H9 (cell line): ENCODE measurements around the gene GRID2. TPM values are rescaled to one million over a fixed set of nuclear protein-coding genes. Genes with fewer than 3 reads are reported as not detected.

Source experiments
- DNase-seq: peaks from one replicate; pipeline ENCODE4 v3.0.0-alpha.2; 2017
- H2AFZ ChIP-seq: one replicate; pipeline ENCODE4 v1.6.1; 2013; ENCODE audit warnings: mild to moderate bottlenecking, low read length, control low read depth, moderate library complexity
- H2AK5ac ChIP-seq: 2 replicates; pipeline ENCODE4 v1.6.1; 2013; ENCODE audit warnings: low read length, control low read depth, mixed read lengths; ENCODE audit not compliant: insufficient read length
- H2BK120ac ChIP-seq: one replicate; pipeline ENCODE4 v1.6.1; 2013; ENCODE audit warnings: low read depth, mild to moderate bottlenecking, low read length, control low read depth, inconsistent platforms; ENCODE audit not compliant: poor library complexity, severe bottlenecking
- H2BK12ac ChIP-seq: 2 replicates; pipeline ENCODE4 v1.6.1; 2013; ENCODE audit warnings: low read length, control low read depth, mixed read lengths, low read depth; ENCODE audit not compliant: insufficient read length
- H2BK15ac ChIP-seq: 2 replicates; pipeline ENCODE4 v1.6.1; 2013; ENCODE audit warnings: low read depth, low read length, control low read depth
- H2BK20ac ChIP-seq: one replicate; pipeline ENCODE4 v1.6.1; 2013; ENCODE audit warnings: low read depth, mild to moderate bottlenecking, low read length, control low read depth, inconsistent platforms; ENCODE audit not compliant: poor library complexity, severe bottlenecking
- H2BK5ac ChIP-seq: 2 replicates; pipeline ENCODE4 v1.6.1; 2013; ENCODE audit warnings: low read length, control low read depth, mixed read lengths; ENCODE audit not compliant: insufficient read length
- H3K14ac ChIP-seq: 2 replicates; pipeline ENCODE4 v1.6.1; 2013; ENCODE audit warnings: low read length, control low read depth; ENCODE audit not compliant: insufficient read depth
- H3K18ac ChIP-seq: 2 replicates; pipeline ENCODE4 v1.6.1; 2013; ENCODE audit warnings: low read depth, mild to moderate bottlenecking, mixed read lengths, low read length, control low read depth; ENCODE audit not compliant: insufficient read length
- H3K23ac ChIP-seq: 2 replicates; pipeline ENCODE4 v1.6.1; 2013; ENCODE audit warnings: low read length, control low read depth, mixed read lengths, low read depth; ENCODE audit not compliant: insufficient read length
- H3K23me2 ChIP-seq: 2 replicates; pipeline ENCODE4 v1.6.1; 2013; ENCODE audit warnings: low read depth, mild to moderate bottlenecking, mixed read lengths, low read length, control low read depth; ENCODE audit not compliant: insufficient read length, poor library complexity, severe bottlenecking
- H3K27ac ChIP-seq: 2 replicates; pipeline ENCODE4 v1.5.1; 2013; ENCODE audit warnings: low read length, control low read depth, mixed read lengths, low read depth; ENCODE audit not compliant: insufficient read length
- H3K27me3 ChIP-seq: 2 replicates; pipeline ENCODE4 v1.6.1; 2013; ENCODE audit warnings: low read length, control low read depth, inconsistent platforms; ENCODE audit not compliant: insufficient read depth
- H3K4ac ChIP-seq: 2 replicates; pipeline ENCODE4 v1.6.1; 2013; ENCODE audit warnings: low read depth, mild to moderate bottlenecking, control low read depth, inconsistent platforms, low read length, moderate library complexity
- H3K4me1 ChIP-seq: 2 replicates; pipeline ENCODE4 v1.6.1; 2013; ENCODE audit warnings: low read length, control low read depth, inconsistent platforms; ENCODE audit not compliant: insufficient read depth
- H3K4me2 ChIP-seq: 2 replicates; pipeline ENCODE4 v1.6.1; 2013; ENCODE audit warnings: low read length, control low read depth, mixed read lengths; ENCODE audit not compliant: insufficient read length, insufficient read depth
- H3K56ac ChIP-seq: 2 replicates; pipeline ENCODE4 v1.6.1; 2013; ENCODE audit warnings: low read depth, mild to moderate bottlenecking, mixed read lengths, low read length, control low read depth; ENCODE audit not compliant: insufficient read length
- H3K79me1 ChIP-seq: 2 replicates; pipeline ENCODE4 v1.6.1; 2013; ENCODE audit warnings: low read depth, mild to moderate bottlenecking, moderate library complexity, low read length, control low read depth, inconsistent platforms; ENCODE audit not compliant: insufficient read depth, poor library complexity, severe bottlenecking
- H3K79me2 ChIP-seq: 2 replicates; pipeline ENCODE4 v1.6.1; 2013; ENCODE audit warnings: low read length, control low read depth, inconsistent platforms; ENCODE audit not compliant: insufficient read depth
- H3K9ac ChIP-seq: 2 replicates; pipeline ENCODE4 v1.6.1; 2013; ENCODE audit warnings: low read length, control low read depth, mixed read lengths; ENCODE audit not compliant: insufficient read length; ENCODE audit errors: extremely low read depth
- H3K9me3 ChIP-seq: one replicate; pipeline ENCODE4 v1.6.1; 2013; ENCODE audit warnings: low read depth, low read length, inconsistent platforms; ENCODE audit not compliant: control insufficient read depth
- H3T11ph ChIP-seq: one replicate; pipeline ENCODE4 v1.6.1; 2013; ENCODE audit warnings: mild to moderate bottlenecking, low read length, control low read depth, inconsistent platforms
- H4K20me1 ChIP-seq: one replicate; pipeline ENCODE4 v1.6.1; 2013; ENCODE audit not compliant: control insufficient read depth, insufficient read length, insufficient read depth
- H4K5ac ChIP-seq: 2 replicates; pipeline ENCODE4 v1.6.1; 2013; ENCODE audit warnings: low read depth, mild to moderate bottlenecking, mixed read lengths, low read length, control low read depth; ENCODE audit not compliant: insufficient read length
- H4K8ac ChIP-seq: replicated peaks from 2 replicates; pipeline ENCODE4 v1.6.1; 2013; ENCODE audit warnings: low read length, control low read depth, mixed read lengths, low read depth; ENCODE audit not compliant: insufficient read length
- H4K91ac ChIP-seq: 2 replicates; pipeline ENCODE4 v1.6.1; 2013; ENCODE audit warnings: low read depth, mild to moderate bottlenecking, moderate library complexity, mixed read lengths, low read length, control low read depth; ENCODE audit not compliant: insufficient read length
- H3K27ac Mint-ChIP-seq, 3 experiments: 2 replicates in 2 of 3; 3 replicates in 1 of 3; pipeline ENCODE4 v1.8.0; 2020 to 2021; ENCODE audit warnings: mixed read lengths in 3 of 3, mild to moderate bottlenecking in 1 of 3, moderate library complexity in 1 of 3
- H3K27me3 Mint-ChIP-seq: 2 replicates; pipeline ENCODE4 v1.8.0; 2021; ENCODE audit warnings: low read depth, mild to moderate bottlenecking, moderate library complexity, mixed read lengths
- H3K36me3 Mint-ChIP-seq, 3 experiments: 2 replicates in 2 of 3; 3 replicates in 1 of 3; pipeline ENCODE4 v1.8.0; 2020 to 2021; ENCODE audit warnings: low read depth in 3 of 3, mixed read lengths in 3 of 3; ENCODE audit not compliant: insufficient read depth in 1 of 3
- H3K4me1 Mint-ChIP-seq, 2 experiments: 2 replicates each; pipeline ENCODE4 v1.8.0; 2020; ENCODE audit warnings: mixed read lengths in 2 of 2
- H3K4me3 Mint-ChIP-seq, 2 experiments: 2 replicates in 1 of 2; 3 replicates in 1 of 2; pipeline ENCODE4 v1.8.0; 2020 to 2021; ENCODE audit warnings: mild to moderate bottlenecking in 2 of 2, mixed read lengths in 2 of 2, moderate library complexity in 1 of 2
- H3K9me3 Mint-ChIP-seq, 2 experiments: 2 replicates in 1 of 2; 3 replicates in 1 of 2; pipeline ENCODE4 v1.8.0; 2020; ENCODE audit warnings: mild to moderate bottlenecking in 2 of 2, mixed read lengths in 2 of 2, moderate library complexity in 1 of 2
- CTCF ChIP-seq: fragments of 200-600 bp; sonication (generic); conservative IDR thresholded peaks from 3 replicates; pipeline ENCODE4 v1.8.0; 2021; ENCODE audit warnings: antibody characterized with exemption, mild to moderate bottlenecking
- WGBS: extraction: QIAGEN DNeasy Blood & Tissue Kit; methylation state at CpG from one replicate; pipeline ENCODE4 v1.1.7; 2013; ENCODE audit warnings: missing lambda C conversion rate, low lambda C conversion rate, mixed read lengths; ENCODE audit not compliant: insufficient read length; ENCODE audit errors: extremely low coverage; 5-methylcytosine and 5-hydroxymethylcytosine counted together
- total RNA-seq: library from RNA; stranded (reverse); gene quantifications from 2 replicates; pipeline ENCODE4 v1.2.1, GENCODE V29; 2021

The GRID2 gene
- total RNA-seq, 1 experiment from 2014 or later, result 21.8 TPM

GRCh38 chr4:93749292-93749761 is 1445.6 kb downstream of the GRID2 start:
- H3K27ac ChIP-seq, result no peak overlapping the region

More at GRCh38 chr4:93749292-93749761, 1445.6 kb downstream of the GRID2 start:
- Histone ChIP-seq H3K23ac (no peak overlapping the region), H4K91ac (no peak overlapping the region), H2AFZ (no peak overlapping the region), H3K79me2 (no peaks in the 10 kb centered on the region), H3T11ph (no peak overlapping the region), H3K56ac (no peak overlapping the region), H3K9me3 (no peaks in the 10 kb centered on the region), H4K5ac (no peak overlapping the region), H3K4ac (no peak overlapping the region), H2AK5ac (no peak overlapping the region), H2BK120ac (no peak overlapping the region), H4K20me1 (no peaks in the 10 kb centered on the region), H3K18ac (no peak overlapping the region), H2BK15ac (no peak overlapping the region), H3K14ac (no peak overlapping the region), H3K27me3 (no peaks in the 10 kb centered on the region), H3K79me1 (no peaks in the 10 kb centered on the region), H2BK12ac (no peak overlapping the region), H3K23me2 (no peaks in the 10 kb centered on the region), H3K4me1 (peaks cover 4% of the 10 kb centered on the region; the same call in 1 of the 2 replicates), H2BK5ac (no peak overlapping the region), H2BK20ac (no peak overlapping the region), H3K4me2 (no peak overlapping the region), H4K8ac (no peak overlapping the region), H3K9ac (no peak overlapping the region)
- Mint-ChIP-seq H3K27me3 (no peaks in the 10 kb centered on the region; the same call in 1 of the 2 replicates), H3K4me1 (peaks cover 15 to 17% of the 10 kb centered on the region in 2 experiments), H3K27ac (no peak overlapping the region), H3K4me3 (no peak overlapping the region), H3K36me3 (no peaks in the 10 kb centered on the region), H3K9me3 (no peaks in the 10 kb centered on the region)
- WGBS, result no CpG with 5 or more reads among the region's 3 CpGs
- TF ChIP-seq CTCF, result no peak
- no peak for DNase-seq
